ENCODE data around the gene FAM120B.

DNA sequence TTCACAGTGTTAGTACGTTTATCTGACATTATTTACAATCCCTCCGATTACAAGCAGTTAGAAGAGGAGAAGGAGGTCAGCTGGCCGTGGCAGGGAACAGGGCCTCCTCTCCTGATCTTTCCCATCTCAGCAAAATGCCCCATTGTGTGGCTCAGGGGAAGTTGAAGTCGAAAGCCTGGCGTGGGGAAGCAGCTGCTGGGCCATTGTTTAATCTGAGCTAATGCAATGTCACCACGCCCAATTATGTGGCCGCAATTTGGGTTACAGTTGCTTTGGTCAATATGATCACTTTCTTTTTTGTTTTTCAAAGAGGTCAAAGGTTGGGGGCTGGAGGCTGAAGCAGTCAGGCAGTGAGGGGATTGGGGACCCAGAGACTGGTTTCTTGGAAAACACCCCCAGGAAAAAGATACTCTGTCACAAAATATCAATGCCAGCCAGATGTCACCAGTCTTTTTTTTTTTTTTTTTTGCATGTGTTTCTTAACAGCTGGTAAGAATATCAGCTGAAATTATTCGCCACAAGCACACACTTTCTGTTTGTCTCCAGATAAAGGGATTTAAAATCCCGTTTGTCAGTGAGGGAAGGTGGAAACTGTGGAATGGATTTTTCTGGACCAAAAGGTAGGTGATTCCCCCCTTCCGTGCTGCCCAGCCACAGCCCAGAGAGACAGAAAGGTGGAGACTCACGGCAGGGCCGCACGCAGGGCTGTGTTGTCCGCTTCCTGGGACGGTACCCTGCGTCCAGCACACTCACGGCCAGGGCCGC, 40.3 kb upstream of the FAM120B start:
- TF ChIP-seq POLR2A (IDR thresholded peaks at IDR 0.05; ENCODE audit: low read length) (no peak), GATA1 (IDR thresholded peaks at IDR 0.05; ENCODE audit: low read depth, low read length) (no peak)
